IMR-90 (cell line): ENCODE data around the gene DAB2.

ENCODE experiments used
- CHD1 ChIP-seq: IDR thresholded peaks from 2 replicates; pipeline ENCODE4 v1.6.1; 2012; ENCODE audit warnings: low read depth, low read length, improper control_type of control experiment
- MAZ ChIP-seq: IDR thresholded peaks from 2 replicates; pipeline ENCODE4 v1.6.1; 2012; ENCODE audit warnings: low read depth, mild to moderate bottlenecking, low read length, improper control_type of control experiment, moderate library complexity, borderline replicate concordance
- POLR2A ChIP-seq: IDR thresholded peaks from 2 replicates; pipeline ENCODE4 v1.6.1; 2012; ENCODE audit warnings: mild to moderate bottlenecking, low read depth, low read length
- TF ChIP-seq, protein P1 (sequence below): conservative IDR thresholded peaks from 2 replicates; pipeline ENCODE4 v1.5.1; 2012; ENCODE audit warnings: mild to moderate bottlenecking, low read depth, low read length, improper control_type of control experiment

DNA sequence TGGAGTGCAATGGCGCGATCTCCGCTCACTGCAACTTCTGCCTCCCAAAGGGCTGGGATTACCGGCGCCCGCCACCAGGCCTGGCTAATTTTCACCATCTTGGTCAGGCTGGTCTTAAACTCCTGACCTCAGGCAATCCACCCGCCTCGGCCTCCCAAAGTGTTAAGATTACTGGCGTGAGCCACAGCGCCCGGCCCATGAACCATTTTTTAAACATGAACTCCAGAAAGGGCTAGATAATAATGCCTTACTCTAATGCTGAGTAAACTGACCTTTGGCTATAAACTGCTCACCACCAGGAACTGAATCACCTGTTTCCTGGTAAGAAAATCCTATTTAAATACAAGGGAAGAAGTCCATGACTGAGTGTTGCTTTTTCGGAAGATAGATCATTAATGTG is 23.2 kb upstream of the DAB2 start:
- TF ChIP-seq, protein P1, sequence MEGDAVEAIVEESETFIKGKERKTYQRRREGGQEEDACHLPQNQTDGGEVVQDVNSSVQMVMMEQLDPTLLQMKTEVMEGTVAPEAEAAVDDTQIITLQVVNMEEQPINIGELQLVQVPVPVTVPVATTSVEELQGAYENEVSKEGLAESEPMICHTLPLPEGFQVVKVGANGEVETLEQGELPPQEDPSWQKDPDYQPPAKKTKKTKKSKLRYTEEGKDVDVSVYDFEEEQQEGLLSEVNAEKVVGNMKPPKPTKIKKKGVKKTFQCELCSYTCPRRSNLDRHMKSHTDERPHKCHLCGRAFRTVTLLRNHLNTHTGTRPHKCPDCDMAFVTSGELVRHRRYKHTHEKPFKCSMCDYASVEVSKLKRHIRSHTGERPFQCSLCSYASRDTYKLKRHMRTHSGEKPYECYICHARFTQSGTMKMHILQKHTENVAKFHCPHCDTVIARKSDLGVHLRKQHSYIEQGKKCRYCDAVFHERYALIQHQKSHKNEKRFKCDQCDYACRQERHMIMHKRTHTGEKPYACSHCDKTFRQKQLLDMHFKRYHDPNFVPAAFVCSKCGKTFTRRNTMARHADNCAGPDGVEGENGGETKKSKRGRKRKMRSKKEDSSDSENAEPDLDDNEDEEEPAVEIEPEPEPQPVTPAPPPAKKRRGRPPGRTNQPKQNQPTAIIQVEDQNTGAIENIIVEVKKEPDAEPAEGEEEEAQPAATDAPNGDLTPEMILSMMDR, result no peak
- TF ChIP-seq CHD1 (no peak), MAZ (no peak), POLR2A (no peak)
